SKM-1 treated with dmso at 0.1 percent for 144 hours (cell line): ENCODE measurements around the gene GCC2.
A peak's percentile ranks its signal among the peaks of the same experiment; 100 is the strongest.
"Not testable (repeated sequence)": the region's sequence is repeated elsewhere in the genome, so short reads cannot be mapped to it uniquely, and the experiment has no call there.

ENCODE experiments used
- DNase-seq: peaks from one replicate; lab custom pipeline; 2025; ENCODE audit not compliant: unreplicated experiment; lab: John Stamatoyannopoulos, UW

The GCC2 gene

DNA sequence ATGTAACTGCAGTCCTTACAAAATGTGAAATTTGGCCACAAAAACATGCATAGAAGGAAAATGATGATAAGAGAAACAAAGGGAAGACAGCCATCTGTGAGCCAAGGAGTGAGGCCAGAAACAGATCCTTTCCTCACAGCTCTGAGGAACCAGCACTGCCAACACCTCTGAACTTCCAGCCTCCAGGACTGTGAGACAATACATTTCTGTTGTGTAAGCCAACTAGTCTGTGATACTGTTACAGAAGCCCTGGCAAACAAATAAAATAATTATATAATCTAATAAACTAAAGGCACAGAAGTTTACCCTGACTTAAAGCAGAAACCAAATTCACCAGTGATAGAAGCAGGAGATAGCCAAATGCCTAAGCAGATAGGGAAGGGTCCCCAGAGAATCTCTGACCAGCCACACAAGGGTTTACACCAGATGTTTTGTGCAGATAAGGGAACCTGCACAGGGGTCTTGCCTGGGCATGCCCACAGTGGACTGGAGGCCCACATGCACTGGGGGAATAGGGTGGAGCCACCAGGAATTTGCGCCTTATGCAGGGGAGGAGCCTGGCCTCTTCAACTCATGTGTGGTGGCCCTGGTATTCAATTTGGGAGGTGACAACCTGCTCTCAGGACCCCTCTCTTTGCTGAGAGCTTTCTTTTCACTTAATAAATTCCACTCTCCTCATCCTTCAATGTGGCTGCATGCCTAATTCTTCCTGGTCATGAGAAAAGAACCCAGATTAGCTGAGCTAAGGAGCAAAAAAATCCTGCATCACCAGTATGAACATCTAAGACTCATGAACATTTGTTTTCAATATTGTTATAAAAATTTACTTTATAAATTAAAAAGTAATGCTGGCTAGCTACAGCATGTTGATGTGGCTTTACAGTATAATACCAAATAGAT is 3.8 kb upstream of the GCC2 start:
- no peak for DNase-seq

DNA sequence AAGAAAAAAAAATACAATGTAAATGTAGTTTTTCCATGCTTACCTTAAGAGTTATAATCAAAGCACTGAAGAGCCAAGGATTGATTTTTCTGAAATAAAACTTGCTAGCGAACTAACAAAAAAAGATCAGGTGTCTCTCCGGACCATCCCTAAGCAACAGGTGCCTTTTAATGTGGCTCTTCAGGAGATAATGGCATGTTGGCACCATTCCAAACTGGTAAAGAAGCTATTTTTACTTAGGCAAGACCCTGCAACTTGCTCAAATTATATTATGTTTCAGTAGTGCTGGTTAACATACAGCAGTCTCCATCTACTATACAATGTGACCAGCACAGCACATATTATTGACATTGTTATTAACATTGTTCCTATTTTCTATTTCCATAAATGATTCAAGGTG is 2.3 kb upstream of the GCC2 start:
- no peak for DNase-seq

DNA sequence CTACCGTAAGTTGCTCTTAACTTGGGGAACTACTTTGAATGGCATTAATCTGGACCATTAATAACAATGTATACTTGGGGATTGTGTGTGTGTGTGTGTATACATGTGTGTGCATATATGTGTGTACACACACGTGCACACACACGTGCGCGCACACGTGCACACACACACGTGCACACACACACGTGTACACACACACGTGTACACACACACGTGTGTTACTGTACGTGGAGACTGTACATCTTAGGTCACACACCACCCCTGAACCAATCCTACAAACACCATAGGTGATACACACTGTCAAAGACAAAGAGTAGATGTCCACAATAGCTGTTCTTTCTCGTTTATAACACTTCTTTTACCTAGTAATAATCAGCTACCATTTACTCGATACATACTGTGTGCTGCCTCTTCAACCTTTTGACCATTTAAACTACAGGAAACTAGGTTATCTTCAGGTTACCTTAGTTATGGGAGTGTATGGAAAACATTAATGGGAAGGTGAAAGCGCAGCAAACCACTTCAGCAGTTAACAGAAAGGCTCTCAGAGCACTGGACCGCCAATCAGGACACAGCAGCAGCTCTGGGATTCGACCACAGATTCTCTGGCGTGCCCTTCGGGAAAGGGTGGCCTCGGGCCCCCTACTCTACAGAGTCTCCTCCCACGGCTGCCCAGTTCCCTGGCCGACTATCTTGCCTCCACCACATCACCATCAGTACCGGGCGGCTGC is 894 bp upstream of the GCC2 start:
- no peak for DNase-seq

DNA sequence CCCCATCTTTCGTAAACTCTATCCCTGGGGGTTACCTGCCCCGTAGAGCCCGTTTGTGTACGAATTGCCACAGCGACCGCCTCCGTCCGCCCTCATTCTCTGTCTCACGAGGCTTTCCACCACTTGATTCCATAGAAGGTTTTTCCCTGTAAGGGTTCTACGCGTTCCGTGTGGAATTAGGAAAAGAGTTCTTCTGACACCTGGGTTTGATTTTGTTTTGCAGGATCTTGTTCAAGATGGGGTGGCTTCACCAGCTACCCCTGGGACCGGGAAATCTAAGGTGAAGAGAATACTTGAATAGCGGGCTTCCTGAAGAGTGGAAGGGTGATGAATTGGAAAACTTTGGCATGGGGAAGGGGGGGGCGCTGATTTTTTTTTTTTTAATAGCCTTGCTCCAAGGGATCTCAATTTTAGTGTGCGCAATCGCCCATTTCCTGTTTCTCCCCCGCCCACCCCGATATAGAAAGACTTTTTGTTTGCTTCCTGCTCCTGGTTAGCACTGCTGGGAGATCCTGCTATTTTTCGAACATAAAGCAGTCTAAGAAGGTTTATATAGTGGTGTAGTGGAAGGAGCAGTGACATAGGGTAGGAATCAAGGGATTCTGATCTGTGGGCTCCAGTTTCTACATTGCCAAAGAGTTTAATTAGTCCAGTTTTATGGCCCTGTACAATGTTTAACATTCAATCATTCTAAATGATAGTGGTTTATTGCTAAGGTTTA is 564 bp downstream of the GCC2 start:
- DNase-seq = peak; percentile 32

DNA sequence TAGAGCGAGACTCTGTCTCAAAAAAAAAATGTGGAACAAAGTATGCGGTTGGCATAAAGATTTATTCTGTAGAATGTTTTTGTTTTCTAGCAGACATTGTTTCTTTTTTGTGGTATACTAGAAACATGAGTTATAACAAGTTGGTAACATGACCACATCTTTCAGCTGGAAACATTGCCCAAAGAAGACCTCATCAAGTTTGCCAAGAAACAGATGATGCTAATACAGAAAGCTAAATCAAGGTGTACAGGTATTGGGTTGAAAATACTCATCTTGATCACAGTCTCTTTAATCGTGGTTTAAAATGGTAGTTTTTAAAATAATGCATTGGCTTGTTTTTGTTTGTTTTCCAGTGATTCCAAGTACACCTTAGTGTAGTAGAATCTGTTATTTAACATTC is 1.9 kb downstream of the GCC2 start:
- no peak for DNase-seq

DNA sequence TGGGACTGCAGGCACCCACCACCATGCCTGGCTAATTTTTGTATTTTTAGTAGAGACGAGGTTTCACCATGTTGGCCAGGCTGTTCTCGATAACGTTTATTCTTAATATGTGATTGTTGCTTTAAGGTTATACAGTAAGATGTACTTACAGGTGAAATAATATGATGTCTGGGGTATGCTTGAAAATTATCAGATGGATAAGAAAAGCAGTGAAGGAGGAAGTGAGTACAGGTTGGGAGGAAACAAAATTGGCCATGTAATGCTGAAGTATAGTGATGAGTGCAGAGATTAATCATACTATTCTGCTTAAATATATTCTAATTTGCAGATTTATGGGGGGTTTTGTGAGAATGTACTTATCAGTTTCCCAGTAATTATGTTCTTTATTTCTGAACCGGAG is 3.0 kb downstream of the GCC2 start:
- DNase-seq = no peak

DNA sequence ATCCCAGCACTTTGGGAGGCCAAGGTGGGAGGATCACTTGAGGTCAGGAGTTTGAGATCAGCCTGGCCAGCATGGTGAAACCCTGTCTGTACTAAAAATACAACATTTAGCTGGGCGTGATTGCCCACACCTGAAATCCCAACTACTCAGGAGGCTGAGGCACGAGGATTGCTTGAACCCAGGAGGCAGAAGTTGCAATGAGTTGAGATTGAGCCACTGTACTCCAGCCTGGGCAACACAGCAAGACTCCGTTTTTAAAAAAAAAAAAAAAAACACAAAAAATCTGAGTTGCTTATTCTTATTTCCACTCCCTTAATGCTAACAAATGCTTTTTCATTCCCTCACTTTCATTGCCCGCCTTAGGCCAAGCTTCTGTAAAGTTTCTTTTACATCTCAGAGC is 4.5 kb downstream of the GCC2 start:
- not testable (repeated sequence) for DNase-seq

DNA sequence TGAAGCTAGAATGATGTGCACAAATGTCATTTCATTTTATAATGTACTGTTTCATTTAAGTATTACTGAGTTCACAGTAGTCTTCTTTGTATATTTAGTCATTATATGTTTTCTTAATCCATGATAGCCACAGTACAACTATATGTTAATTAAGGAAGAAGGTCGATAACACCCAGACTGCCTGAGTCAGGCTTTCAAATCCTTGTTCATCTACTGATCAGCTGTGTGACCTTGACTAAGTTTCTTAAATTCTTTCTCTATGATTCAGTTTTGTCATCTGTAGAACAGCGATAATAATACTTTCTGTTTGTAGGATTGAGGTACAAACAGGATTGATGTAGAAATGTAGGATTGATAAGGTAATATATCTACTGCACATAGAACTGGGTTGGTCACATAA is 5.4 kb downstream of the GCC2 start:
- DNase-seq = no peak

DNA sequence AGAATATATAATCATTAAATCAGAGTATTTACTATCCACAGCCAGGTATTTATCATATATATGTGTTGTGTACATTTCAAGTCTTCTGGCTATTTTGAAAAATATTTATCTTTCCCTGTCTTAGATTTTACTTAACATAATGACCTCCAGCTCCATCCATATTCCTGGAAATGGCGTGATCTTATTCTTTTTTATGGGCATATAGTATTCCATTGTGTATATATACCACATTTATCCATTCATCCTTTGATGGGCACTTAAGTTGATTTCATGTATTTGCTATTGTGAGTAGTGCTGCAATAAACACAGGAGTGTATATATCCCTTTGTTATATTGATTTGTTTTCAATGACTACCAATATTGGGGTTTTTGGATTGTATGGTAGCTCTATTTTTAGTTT is 6.6 kb downstream of the GCC2 start:
- no peak for DNase-seq

DNA sequence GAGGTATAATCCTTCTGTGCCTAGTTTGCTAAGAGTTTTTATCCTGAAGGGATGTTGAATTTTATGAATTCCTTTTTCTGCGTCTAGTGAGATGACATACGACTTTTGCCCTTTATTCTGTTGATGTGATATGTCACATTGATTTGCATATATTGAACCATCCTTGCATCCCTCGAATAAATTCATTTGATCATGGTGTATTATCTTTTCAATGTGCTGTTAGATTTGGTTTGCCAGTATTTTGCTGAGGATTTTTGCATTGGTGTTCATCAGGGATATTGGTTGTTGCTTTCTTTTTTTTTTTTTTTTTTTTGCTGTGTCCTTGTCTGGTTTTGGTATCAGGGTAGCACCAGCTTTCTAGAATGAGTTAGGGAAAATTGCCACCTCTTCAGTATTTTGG is 9.1 kb downstream of the GCC2 start:
- no peak for DNase-seq

DNA sequence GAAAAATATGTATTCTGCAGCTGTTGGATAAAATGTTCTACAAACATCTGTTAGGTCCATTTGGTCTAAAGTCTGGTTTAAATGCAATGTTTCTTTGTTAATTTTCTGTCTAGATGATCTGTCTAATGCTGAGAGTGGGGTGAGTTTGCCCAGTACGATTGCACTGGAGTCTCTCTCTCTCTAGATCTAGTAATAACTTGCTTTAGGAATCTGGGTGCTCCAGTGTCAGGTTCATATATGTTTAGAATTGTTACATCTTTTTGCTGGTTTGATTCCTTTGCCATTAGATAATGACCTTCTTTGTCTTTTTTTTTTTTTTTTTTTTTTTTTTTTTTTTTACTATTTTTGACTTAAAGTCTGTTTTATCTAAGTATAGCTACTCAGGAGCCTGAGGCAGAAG is 10.4 kb downstream of the GCC2 start:
- no peak for DNase-seq

DNA sequence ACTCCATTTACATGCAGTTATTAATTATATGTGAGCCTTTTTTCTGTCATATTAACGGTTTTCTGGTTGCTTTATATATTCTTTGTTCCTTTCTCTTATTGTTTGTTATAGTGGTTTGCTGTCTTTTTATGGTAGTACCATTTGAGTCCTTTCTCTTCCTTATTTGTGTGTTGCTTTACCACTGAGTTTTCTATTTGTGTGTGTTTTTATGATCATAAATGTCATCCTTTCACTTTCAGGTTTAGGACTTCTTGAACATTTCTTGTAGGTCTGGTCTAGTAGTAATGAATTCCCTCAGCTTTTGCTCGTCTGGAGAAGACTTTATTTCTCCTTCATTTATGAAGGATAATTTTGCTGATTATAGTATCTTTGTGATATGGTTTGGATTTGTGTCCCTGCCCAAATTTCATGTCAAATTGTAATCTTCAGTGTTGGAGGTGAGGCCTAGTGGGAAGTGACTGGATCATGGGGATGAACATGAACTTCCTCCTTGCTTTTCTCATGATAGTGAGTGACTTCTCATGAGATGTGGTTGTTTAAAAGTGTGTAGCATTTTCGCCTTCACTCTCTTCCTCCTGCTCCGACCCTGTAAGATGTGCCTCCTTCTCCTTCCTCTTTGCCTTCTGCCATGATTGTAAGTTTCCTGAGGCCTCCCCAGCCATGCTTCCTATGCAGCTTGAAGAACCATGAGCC is 11.5 kb downstream of the GCC2 start:
- no peak for DNase-seq

DNA sequence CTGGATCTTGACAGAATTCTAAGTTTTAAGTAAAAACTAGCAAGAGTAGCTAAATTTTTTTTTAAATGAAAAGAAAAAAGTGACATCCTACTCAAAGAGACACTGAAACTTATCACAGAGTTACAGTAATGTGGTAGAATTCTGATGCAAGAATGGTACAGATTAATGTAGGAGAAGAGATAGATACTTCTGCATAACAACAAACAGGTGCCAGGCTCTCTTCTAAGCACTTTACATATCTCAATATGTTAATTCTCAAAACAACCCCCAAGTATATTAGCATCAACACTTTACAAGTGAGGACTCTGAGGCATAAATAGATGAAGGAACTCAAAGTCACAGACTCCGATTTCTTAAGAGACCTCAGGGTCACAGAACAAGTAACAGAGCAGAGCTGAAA is 28.1 kb downstream of the GCC2 start:
- no peak for DNase-seq

DNA sequence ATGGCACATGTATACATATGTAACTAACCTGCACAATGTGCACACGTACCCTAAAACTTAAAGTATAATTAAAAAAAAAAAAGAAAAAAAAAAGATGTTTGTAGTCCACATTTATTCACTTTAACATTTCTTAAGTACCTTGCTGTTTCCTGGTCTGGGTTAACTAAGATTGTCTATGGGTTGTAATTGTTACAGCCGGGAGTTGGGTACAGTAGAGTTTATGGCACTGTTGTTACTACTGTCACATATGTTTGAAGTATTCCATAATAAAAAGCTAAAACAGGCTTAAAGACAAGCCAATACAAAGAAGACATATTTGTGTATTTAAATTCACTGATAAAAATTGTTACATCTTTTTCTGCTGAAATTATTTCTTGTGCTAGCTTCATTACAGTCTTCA is 36.2 kb downstream of the GCC2 start:
- no peak for DNase-seq

DNA sequence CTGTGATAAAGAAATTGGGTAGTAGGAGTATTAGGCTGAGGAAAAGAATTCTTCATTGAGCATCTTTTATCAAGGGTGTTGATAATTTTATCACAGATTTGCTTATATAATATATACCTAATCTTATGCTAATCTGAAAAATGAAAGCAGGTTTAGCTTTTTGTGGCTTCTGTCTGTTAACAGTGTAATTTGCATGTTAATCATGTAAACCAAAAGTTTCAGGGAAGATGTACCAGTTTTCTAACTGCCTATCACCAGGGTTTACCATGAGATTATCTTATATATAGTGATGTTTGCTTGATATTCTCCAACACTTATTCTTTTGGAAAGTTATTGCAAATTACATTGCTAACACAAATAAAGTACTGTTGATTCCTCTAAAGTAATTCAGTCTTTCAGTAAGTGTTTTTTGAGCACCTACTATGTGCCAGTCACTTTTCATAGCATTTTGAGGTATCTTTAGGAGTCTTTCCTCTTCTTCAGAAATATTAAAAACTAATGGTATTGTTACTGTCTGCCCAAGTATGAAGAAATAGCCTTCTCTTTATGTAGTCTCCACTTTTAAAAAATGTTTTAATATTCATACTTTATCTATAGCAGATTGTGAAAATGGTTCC is 41.6 kb downstream of the GCC2 start:
- DNase-seq = no peak

DNA sequence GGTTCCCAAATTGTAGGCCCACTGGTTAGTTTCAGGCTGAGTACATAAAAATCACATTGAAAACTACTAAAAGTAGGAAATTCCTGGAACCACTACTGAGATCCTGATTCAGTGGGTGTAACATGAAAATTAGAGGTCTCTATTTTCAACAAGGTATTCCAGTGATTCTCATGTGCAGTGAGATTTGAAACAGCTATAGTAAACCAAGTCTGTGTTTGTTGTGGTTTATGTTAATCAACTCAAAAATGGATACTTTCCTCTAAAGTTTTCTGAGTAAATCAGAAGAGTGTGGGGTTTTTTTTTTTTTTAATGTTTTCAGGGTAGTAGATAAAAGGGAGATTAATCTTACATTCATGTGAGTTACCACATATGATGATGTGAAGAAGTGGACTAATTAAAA is 42.8 kb downstream of the GCC2 start:
- no peak for DNase-seq

DNA sequence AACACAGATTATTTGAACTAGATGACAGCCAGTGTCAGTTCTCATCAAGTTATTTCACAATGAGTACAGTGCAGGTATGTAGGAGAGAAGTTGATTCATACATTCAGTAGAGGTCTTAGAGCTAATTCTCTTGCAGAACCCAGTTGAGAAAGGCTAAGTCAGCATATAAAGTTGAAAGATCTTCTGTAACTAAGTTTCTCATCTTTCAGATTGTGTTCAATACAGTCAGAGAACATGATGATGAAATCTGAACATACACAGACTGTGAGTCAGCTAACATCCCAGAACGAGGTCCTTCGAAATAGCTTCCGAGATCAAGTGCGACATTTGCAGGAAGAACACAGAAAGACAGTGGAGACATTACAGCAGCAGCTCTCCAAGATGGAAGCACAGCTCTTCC is 43.4 kb downstream of the GCC2 start:
- no peak for DNase-seq

DNA sequence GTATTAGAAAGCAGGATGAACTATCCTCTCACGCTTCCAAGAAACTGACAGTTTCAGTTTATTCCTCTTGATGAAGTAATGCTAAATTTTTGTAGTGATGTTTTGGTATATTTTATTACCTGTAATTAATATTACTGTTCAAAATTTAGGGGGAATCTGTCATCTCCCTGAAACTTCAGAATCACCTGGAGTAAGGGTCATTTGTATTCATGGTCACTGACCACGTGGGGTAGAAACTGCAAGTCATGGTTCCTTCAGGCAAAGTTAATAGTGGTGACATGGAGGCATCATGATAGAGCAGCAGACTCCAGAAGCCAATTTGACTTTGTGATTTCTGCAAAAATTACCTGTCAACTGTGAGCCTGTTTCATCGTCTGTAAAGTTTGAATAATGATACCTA is 47.2 kb downstream of the GCC2 start:
- DNase-seq = not testable (repeated sequence)

DNA sequence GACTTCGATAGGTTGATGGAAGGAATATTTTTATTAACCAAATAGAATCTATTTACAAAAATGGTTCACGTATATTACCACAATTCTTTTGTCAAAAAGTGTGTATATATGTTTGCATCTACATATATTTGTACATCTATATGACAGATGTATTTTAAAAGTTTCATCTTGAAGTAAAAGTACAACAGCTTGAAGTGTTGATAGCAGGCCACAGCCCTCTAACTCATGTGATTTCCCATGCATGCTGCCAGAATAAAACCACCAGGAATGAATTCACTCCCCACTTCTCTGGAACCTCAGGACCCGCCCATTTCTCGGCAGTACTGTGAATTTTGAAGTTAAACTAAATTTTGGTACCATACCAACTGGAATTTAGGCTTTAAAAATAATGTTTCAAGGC is 58.6 kb downstream of the GCC2 start:
- DNase-seq = not testable (repeated sequence)

DNA sequence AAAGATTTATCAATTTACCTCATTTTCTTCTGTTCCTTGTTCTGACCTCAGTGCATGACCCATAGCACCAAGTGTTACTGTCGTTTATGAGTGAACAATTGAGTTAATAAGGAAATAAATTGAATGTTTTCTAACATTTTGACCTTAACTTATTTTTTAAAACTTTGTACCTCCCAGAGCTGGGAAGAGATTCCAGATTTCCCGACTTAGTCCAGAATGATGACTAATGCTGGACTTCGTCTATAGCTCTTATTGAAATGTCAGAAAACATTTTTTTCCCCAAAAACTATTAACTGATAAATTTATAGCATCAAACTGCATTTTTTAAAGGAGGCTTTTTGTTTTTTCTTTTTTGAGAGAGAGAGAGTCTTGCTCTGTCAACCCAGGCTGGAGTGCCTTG is 63.4 kb downstream of the GCC2 start:
- not testable (repeated sequence) for DNase-seq

DNA sequence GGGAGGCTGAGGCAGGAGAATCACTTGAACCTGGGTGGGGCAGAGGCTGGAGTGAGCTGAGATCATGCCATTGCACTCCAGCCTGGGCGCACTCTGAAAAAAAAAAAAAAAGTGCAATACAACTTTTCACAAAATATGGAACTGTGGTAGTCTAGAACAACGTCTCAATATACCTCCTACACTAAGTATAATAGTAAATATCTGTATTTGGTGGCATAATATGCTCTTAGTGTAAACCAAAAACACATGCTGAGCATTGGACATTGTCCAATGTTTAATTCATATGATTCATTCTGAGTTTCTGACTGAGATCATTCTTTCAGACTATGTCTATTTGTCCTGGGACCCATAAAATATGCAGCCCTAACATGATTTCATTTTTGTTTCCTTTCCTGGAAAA is 65.5 kb downstream of the GCC2 start:
- DNase-seq = not testable (repeated sequence)
